ENCODE measurements around the gene FAM20B. TPM values are rescaled to one million over a fixed set of nuclear protein-coding genes. Genes with fewer than 3 reads are reported as not detected.
"Not testable (repeated sequence)": the region's sequence is repeated elsewhere in the genome, so short reads cannot be mapped to it uniquely, and the experiment has no call there.

Gene FAM20B, protein sequence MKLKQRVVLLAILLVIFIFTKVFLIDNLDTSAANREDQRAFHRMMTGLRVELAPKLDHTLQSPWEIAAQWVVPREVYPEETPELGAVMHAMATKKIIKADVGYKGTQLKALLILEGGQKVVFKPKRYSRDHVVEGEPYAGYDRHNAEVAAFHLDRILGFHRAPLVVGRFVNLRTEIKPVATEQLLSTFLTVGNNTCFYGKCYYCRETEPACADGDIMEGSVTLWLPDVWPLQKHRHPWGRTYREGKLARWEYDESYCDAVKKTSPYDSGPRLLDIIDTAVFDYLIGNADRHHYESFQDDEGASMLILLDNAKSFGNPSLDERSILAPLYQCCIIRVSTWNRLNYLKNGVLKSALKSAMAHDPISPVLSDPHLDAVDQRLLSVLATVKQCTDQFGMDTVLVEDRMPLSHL
- total RNA-seq (10 to 100 TPM; 22.5 to 62.0 (median 49.1) TPM), polyA plus RNA-seq (10 to 100 TPM; 19.0 to 50.1 TPM)
- long read RNA-seq, donor 1, partial matches to known transcripts: 1 of 7 reads
- long read RNA-seq, donor 1, other reads (novel, unspliced or antisense): 6 of 7 reads
- long read RNA-seq, donor 2, full-length matches to known transcripts: 5 of 5 reads
- long read RNA-seq, donor 2, partial matches to known transcripts: 0 of 5 reads
- long read RNA-seq, donor 2, other reads (novel, unspliced or antisense): 0 of 5 reads
- long read RNA-seq, donor 3, full-length matches to known transcripts: 4 of 12 reads
- long read RNA-seq, donor 3, partial matches to known transcripts: 6 of 12 reads
- long read RNA-seq, donor 3, other reads (novel, unspliced or antisense): 2 of 12 reads

DNA sequence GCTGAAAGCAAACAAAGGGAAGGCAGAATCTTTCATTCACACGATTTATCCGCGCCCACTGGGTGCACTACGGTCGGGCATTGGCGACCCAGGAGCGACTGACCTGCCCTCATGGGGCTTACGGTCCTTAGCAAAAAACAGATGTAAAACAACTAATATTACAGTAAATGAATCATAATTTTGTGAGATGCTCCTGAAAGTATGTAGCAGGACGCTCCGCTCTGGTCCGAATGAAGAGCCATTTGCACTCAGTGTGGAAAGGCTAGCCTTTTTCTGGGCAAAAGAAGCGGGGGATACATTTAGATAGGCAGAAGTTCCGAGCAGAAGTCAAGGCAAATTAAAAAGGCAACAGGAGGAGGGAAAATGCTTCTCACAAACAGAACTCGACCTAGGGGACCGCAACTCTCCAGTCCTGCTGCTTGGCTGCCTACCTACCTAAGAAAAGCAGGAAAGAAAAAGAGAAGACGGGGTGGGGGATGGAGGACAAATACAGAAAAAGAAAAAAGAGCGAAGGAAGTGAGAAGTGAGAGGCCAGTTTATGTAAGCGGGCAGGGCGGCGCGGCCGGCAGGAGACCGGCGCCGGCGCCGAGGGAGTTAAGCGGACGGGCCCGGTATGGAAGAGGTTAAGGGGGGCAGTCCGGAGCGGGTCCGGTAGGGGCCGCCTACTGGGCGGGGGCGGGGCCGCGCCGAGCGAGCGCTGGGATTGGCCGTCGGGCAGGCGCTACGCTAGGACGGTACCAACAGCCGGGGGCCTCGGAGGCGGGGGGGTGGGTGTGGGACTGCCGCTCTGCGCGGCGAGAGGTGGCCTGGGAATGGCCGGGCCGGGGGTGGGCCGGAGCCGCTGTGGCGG, at the start of gene FAM20B:
TSS of gene FAM20B (plus strand) at position 770 of the 850 bp plus-strand sequence. CDS start 17,954 bp downstream, outside the sequence.
- TF ChIP-seq CTCF (IDR thresholded peaks at IDR 0.05) (peak in 1 of 3 donors; percentile 10), POLR2A (IDR thresholded peaks at IDR 0.05) (no peak)
- intact Hi-C loops (cut with DNase I): no loop called here
- 9 to 18% (median 13%) methylated on average over 40 to 58 of the region's 58 CpGs for WGBS, 3 donors
- Histone ChIP-seq H3K27ac (peak within 1 kb of the TSS; percentile 78 to 91), H3K27me3 (no peaks in the 10 kb centered on the region), H3K4me3 (peak within 1 kb of the TSS; percentile 81), H3K9me3 (no peaks in the 10 kb centered on the region), H3K4me1 (ENCODE audit: insufficient read depth) (peaks cover 9% of the 10 kb centered on the region), H3K36me3 (no peaks in the 10 kb centered on the region)
- DNase-seq: peak; percentile 94 to 96 (median 94)

DNA sequence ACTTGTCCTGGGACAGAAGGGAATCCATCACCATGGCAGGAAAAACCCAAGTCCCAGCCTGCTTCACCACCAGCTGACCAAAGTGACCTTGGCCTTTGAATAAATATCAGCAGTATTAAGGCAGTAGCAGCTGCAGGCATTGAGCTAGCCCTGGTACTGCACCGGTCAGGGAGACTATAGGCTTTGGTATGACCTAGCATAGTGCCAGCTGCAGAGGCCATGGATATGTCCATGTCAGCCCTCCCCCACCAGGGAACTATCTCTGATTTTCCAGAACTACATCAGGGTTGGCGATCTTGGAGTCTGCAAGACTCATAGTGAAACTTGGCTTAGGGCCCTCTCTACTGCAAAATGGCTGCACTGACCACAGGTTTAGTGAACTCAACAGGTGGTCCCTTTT, 49.2 kb upstream of the FAM20B start:
- no peak for DNase-seq
- Histone ChIP-seq H3K4me1 (ENCODE audit: insufficient read depth) (no peaks in the 10 kb centered on the region), H3K27ac (no peak overlapping the region), H3K9me3 (peaks cover 0 to 2% of the 10 kb centered on the region in 2 donors), H3K36me3 (no peaks in the 10 kb centered on the region), H3K27me3 (no peaks in the 10 kb centered on the region), H3K4me3 (no peak overlapping the region)
- WGBS, 3 donors: 50 to 86% (median 76%) methylated on average over 2 of the region's 2 CpGs
- intact Hi-C loops (cut with DNase I): no loop called here
- TF ChIP-seq POLR2A (IDR thresholded peaks at IDR 0.05) (no peak), CTCF (IDR thresholded peaks at IDR 0.05) (no peak), EP300 (IDR thresholded peaks at IDR 0.05) (no peak)

DNA sequence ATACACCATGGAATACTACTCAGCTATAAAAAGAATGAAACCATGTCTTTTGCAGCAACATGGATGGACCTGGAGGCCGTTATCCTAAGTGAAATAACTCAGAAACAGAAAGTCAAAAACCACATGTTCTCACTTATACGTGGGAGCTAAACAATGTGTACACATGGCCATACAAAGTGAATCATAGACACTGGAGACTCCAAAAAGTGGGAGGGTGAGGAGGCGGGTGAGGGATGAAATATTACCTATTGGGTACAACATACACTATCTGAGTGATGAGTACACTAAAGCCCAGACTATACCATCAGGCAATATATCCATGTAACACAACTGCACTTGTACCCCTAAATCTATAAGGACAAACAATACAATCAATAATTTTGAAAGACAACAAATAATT, 39.5 kb upstream of the FAM20B start:
- Histone ChIP-seq H3K9me3 (no peaks in the 10 kb centered on the region), H3K27me3 (no peaks in the 10 kb centered on the region), H3K27ac (no peak overlapping the region), H3K4me1 (ENCODE audit: insufficient read depth) (no peaks in the 10 kb centered on the region), H3K36me3 (no peaks in the 10 kb centered on the region), H3K4me3 (no peak overlapping the region)
- WGBS, 3 donors: 66 to 83% (median 71%) methylated on average over 3 of the region's 3 CpGs
- intact Hi-C loops (cut with DNase I): no loop called here
- no peak for TF ChIP-seq EP300 (IDR thresholded peaks at IDR 0.05)
- TF ChIP-seq CTCF (IDR thresholded peaks at IDR 0.05): no peak
- TF ChIP-seq POLR2A (IDR thresholded peaks at IDR 0.05): no peak
- no peak for DNase-seq

- DNase-seq; H3K9me3 ChIP-seq; intact Hi-C loops (cut with DNase I); H3K27ac ChIP-seq; H3K27me3 ChIP-seq; H3K4me3 ChIP-seq; H3K4me1 ChIP-seq (ENCODE audit: insufficient read depth); H3K36me3 ChIP-seq: not testable (repeated sequence)
- 93 to 98% (median 95%) methylated on average over 1 to 2 of the region's 2 CpGs for WGBS, 3 donors
Measured at GRCh38 chr1:178988198-178988597, 37.5 kb upstream of the FAM20B start.
